HG02973 (cell line): ENCODE data around the gene FAM200B.
"Not testable (repeated sequence)": the region's sequence is repeated elsewhere in the genome, so short reads cannot be mapped to it uniquely, and the experiment has no call there.

Experiments used
- ATAC-seq: cut with Tn5 transposase; IDR thresholded peaks from one replicate; pipeline ENCODE4 v1.9.1; 2021; ENCODE audit warnings: moderate library complexity; ENCODE audit not compliant: unreplicated experiment

Gene FAM200B

GRCh38 chr4:15733061-15733460 is 51.4 kb downstream of the FAM200B start:
- not testable (repeated sequence) for ATAC-seq

DNA sequence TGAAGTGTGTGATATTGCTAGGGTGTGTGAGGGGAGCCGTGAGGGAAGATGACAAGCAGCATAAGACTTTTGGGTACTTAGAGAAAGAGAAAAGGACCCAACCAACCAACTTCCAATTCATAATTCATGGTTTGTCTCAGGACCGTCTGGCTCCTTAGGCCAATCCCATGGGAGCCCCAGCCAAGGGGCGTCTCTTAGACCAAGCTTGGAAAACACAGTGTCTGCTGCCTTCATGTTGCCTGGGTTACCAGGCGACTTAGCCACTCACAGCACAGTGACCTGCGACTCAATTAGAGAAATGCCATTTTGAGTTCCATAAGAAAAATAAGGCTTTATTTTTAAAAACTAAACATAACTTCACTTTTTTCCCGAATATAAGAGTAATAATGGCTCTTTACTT is 53.9 kb downstream of the FAM200B start:
- ATAC-seq = no peak

GRCh38 chr4:15736514-15737050 is 55.0 kb downstream of the FAM200B start:
- ATAC-seq = no peak

DNA sequence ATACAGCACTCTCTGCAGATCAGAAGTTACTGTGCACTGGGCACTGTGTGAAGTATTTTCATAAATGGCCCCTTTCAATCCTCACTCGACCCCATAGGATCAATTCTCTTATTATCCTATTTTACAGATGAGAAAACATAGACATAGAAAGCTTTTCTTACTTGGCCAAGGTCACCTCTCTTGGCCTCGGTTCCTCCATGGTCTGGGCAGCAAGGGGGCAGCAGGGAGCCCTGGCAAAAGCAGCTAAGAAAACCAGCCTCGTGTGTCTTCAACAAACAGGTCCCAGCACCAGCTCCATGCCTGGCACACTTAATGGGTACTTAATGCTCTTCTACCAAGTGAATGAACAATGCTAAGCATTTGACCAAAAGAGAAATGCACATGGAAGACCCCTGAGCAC is 55.6 kb downstream of the FAM200B start:
- ATAC-seq = no peak

- no peak for ATAC-seq
Measured at GRCh38 chr4:15738877-15739276, 57.2 kb downstream of the FAM200B start.
